ENCODE measurements around the gene DENND1B.

- no peak for TF ChIP-seq SIN3A (IDR thresholded peaks at IDR 0.05; ENCODE audit: borderline replicate concordance in 2 of 2, control insufficient read depth in 1 of 2, low read depth in 2 of 2, low read length in 2 of 2)
- TF ChIP-seq ARID2 (IDR thresholded peaks at IDR 0.05): no peak
- no peak for TF ChIP-seq NFRKB (IDR thresholded peaks at IDR 0.05; ENCODE audit: low read depth)
- TF ChIP-seq TEAD4 (IDR thresholded peaks at IDR 0.05; ENCODE audit: low read length): no peak
- TF ChIP-seq TEAD4 (CRISPR knock-in tag; IDR thresholded peaks at IDR 0.05; ENCODE audit: borderline replicate concordance): no peak
- TF ChIP-seq POLR2A (conservative IDR thresholded peaks at IDR 0.05): no peak
- TF ChIP-seq PBX2 (CRISPR knock-in tag; IDR thresholded peaks at IDR 0.05; ENCODE audit: low read depth): no peak
- TF ChIP-seq PBX2 (tag; conservative IDR thresholded peaks at IDR 0.05; ENCODE audit: low read depth): no peak
- TF ChIP-seq SETDB1 (IDR thresholded peaks at IDR 0.05; ENCODE audit: low read length): no peak
- no peak for TF ChIP-seq REST (IDR thresholded peaks at IDR 0.05; ENCODE audit: borderline replicate concordance)
- TF ChIP-seq REST (CRISPR knock-in tag; IDR thresholded peaks at IDR 0.05; ENCODE audit: low read depth): no peak
- no peak for TF ChIP-seq MTA1 (IDR thresholded peaks at IDR 0.05; ENCODE audit: borderline replicate concordance)
- no peak for TF ChIP-seq ZNF511 (CRISPR knock-in tag; IDR thresholded peaks at IDR 0.05)
Observed at GRCh38 chr1:197472141-197472540, 303.1 kb downstream of the DENND1B start.
